ENCODE data around the gene FBXO44. TPM values are rescaled to one million over a fixed set of nuclear protein-coding genes. Genes with fewer than 3 reads are reported as not detected.

Gene FBXO44
- total RNA-seq (2022; extraction: Qiagen RNA extraction): 13.5 to 19.8 TPM (median 16.0 TPM) in 5 replicates

DNA sequence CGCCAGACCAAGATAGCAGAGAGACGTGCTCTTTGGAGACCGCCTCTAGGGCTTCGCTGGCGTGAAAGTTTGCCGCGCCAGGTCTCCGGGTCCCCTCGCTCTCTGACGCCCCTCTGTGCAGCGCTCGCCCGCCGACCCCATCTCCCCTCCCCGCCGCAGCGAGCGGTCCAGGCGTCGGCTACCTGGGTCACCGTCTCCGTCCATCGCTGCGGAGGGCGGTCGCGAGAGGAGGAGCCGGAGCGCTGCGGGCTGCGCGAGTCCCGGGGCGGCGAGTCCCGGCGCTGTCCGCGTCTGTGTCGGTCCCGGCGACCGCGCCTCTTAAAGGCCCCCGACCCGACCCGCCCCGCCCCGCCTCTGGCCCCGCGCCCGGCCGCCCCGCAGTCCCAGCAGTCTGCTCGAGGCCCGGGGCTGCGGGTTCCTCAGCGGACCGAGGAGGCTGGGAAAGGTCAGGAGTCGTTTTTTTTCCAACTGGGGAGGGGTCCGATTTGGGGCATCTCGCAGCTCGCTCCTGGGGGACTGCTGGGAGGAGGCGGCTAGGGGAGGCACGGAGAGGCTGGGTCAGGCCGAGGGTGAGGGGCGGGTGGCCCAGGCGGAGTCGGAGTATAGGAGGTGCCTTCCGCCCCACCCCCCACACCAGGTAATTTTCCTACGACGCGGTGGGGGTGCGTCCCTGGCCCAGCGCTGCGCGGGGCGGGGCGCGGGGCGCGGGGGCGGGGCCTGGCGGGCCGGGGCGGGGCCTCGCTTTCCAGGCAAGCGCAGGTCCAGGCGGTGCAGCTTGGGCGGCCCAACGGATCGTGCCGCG lies at the start of gene FBXO44, which contains the start of gene FBXO2:
TSS of gene FBXO44 (plus strand) at position 741 of the 802 bp plus-strand sequence. CDS start 959 bp downstream, outside the sequence.
TSS of gene FBXO2 (minus strand) at position 293 of the 802 bp plus-strand sequence. CDS start at position 204, 89 bp downstream.

GRCh38 chr1:11681071-11681771 lies 26.5 kb downstream of the FBXO44 start, which contains the start of gene MAD2L2:
Gene MAD2L2, minus strand, starts transcription at chr1:11681148. Its CDS starts 547 bp downstream, at chr1:11680601.

DNA sequence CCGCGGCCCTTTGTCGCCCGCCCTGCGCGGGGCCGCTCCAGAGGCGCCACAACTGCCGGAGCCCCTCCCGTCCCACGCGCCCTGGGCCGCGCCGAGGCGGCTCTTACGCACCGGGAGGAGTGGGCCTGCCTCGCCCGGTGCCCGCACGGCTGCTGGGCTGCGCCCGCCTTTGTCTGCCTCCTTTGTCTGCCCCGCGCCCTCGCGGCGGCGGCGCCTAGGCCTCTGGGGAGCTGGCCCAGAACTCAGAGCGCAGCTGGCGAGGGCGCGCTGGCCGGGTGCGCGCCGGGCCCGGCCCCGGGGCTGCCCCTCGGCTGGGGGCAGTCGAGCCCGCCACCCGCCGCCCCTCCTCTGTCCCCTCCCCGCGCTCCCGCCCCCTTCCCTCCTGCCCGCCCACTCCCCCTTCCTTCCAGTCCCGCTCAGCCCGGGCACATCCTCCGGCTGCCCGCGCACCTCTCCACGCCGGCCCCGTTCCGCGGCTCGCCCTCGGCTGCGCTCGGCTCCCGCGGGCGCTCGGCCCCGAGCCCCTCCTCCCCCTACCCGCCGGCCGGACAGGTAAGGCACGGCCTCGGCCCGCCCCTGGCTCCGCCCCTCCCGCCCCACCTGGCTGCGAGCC lies 36.7 kb downstream of the FBXO44 start, which contains the start of gene DRAXIN:
TSS of gene DRAXIN (plus strand) at position 409 of the 613 bp plus-strand sequence. CDS start 14,549 bp downstream, outside the sequence.

Other genes with a start within 250 kb of the FBXO44 start
- gene DISP3, start 175.7 kb upstream of the FBXO44 start, total RNA-seq (2022; extraction: Qiagen RNA extraction): 0.10 to 0.42 TPM (median 0.21 TPM) in 5 replicates
- 6.9 to 10.3 TPM (median 9.1 TPM) in 5 replicates for gene FBXO2, start 448 bp upstream of the FBXO44 start, total RNA-seq (2022; extraction: Qiagen RNA extraction)
- gene FBXO6, start 9.3 kb downstream of the FBXO44 start, total RNA-seq (2022; extraction: Qiagen RNA extraction): 7.4 to 10.4 TPM (median 8.0 TPM) in 5 replicates
- gene MAD2L2, start 26.3 kb downstream of the FBXO44 start, total RNA-seq (2022; extraction: Qiagen RNA extraction): 42.4 to 53.7 TPM (median 51.6 TPM) in 5 replicates
- gene DRAXIN, start 36.8 kb downstream of the FBXO44 start, total RNA-seq (2022; extraction: Qiagen RNA extraction): 0.03 to 0.07 TPM (median 0.06 TPM) in 5 replicates
- 78.1 to 105 TPM (median 96.0 TPM) in 5 replicates for gene AGTRAP, start 81.3 kb downstream of the FBXO44 start, total RNA-seq (2022; extraction: Qiagen RNA extraction)
- not detected in 5 replicates for gene C1orf167, start 107.3 kb downstream of the FBXO44 start, total RNA-seq (2022; extraction: Qiagen RNA extraction)
- gene MTHFR, start 151.1 kb downstream of the FBXO44 start, total RNA-seq (2022; extraction: Qiagen RNA extraction): 3.1 to 5.1 TPM (median 4.5 TPM) in 5 replicates
- gene CLCN6, start 151.3 kb downstream of the FBXO44 start, total RNA-seq (2022; extraction: Qiagen RNA extraction): 4.7 to 6.1 TPM (median 5.9 TPM) in 5 replicates
- not detected in 5 replicates for gene NPPA, start 192.9 kb downstream of the FBXO44 start, total RNA-seq (2022; extraction: Qiagen RNA extraction)
- gene NPPB, start 204.1 kb downstream of the FBXO44 start, total RNA-seq (2022; extraction: Qiagen RNA extraction): 0.22 TPM in 1 of 5 replicates, not detected in the others